Ovary (tissue), 9 donors: ENCODE measurements around the gene HDC. TPM values are rescaled to one million over a fixed set of nuclear protein-coding genes. Genes with fewer than 3 reads are reported as not detected.

Experiments
- DNase-seq, 5 donors: peaks; one replicate each; pipeline ENCODE4 v3.0.0-alpha.2; 2019 to 2020
- H3K27ac ChIP-seq, 2 donors: fragments of 200-600 bp; one replicate each; pipeline versions ENCODE4 v1.5.1 to v1.8.0; 2019 to 2022
- H3K27me3 ChIP-seq: fragments of 200-600 bp; one replicate; pipeline ENCODE4 v1.8.0; 2022
- H3K36me3 ChIP-seq: fragments of 200-600 bp; sonication (generic); one replicate; pipeline ENCODE4 v1.5.1; 2019
- H3K4me1 ChIP-seq: one replicate; pipeline ENCODE4 v1.8.1; 2013; ENCODE audit warnings: mild to moderate bottlenecking, moderate library complexity; ENCODE audit not compliant: insufficient read depth
- H3K4me3 ChIP-seq: fragments of 200-600 bp; sonication (generic); one replicate; pipeline ENCODE4 v1.5.1; 2017
- H3K9me3 ChIP-seq, 2 donors: fragments of 200-600 bp in 1 of 2; sonication (generic) in 1 of 2; one replicate each; pipeline versions ENCODE4 v1.5.1 to v1.8.1; 2013 to 2019; ENCODE audit warnings: mild to moderate bottlenecking in 1 of 2, moderate library complexity in 1 of 2
- CTCF ChIP-seq, 3 donors: fragments of 450-650 bp in 2 of 3; fragments of 200-600 bp in 1 of 3; IDR thresholded peaks; one replicate each; pipeline versions ENCODE4 v1.5.1 to v1.8.0; 2016 to 2022; ENCODE audit warnings: antibody characterized with exemption in 3 of 3, mild to moderate bottlenecking in 1 of 3
- EP300 ChIP-seq: sonication (generic); formaldehyde crosslinking; IDR thresholded peaks from one replicate; pipeline ENCODE4 v1.6.1; 2017; ENCODE audit warnings: antibody characterized with exemption
- POLR2A ChIP-seq: fragments of 450-650 bp; IDR thresholded peaks from one replicate; pipeline ENCODE4 v1.6.1; 2017; ENCODE audit warnings: antibody characterized with exemption, mild to moderate bottlenecking, moderate library complexity
- WGBS, 3 donors: extraction: QIAGEN DNeasy Blood & Tissue Kit in 1 of 3; methylation state at CpG; one replicate each; pipeline versions ENCODE4 v1.1.5 to v1.1.7; 2013 to 2017; 5-methylcytosine and 5-hydroxymethylcytosine counted together
- intact Hi-C, 4 donors: fragments of 100-400 bp; cut with DNase I; formaldehyde crosslinking; loops; one replicate each; pipeline versions ENCODE4 v1.11.0 to v1.15.1; 2022 to 2023
- polyA plus RNA-seq, 2 donors: library from polyadenylated mRNA; stranded (reverse); fragments of 200-250 nt in 1 of 2; fragments of 350-450 nt in 1 of 2; fragmentation: Illumina TruSeq in 1 of 2; extraction: RNeasy Lipid Tissue Mini Kit (QIAGEN cat#74804) in 1 of 2; gene quantifications; one replicate each; pipeline ENCODE4 v1.2.3, GENCODE V29; 2013 to 2014
- total RNA-seq, 7 donors: library from RNA; depleted of rRNA in 2 of 7; stranded (reverse); fragments of >200 nt in 2 of 7; fragmentation: NEBNext Ultra II Directional in 3 of 7; extraction: Animal tissue kit (Norgen Biotek cat#: 25700) in 3 of 7; gene quantifications; one replicate each; pipeline versions ENCODE4 v1.1.0 to v1.2.4, GENCODE V29; 2016 to 2023
- donor health status: DM: no; HTN: no; CAD: no; lungs with moderate emphysema.
- donor health status: DM: no; HTN: no; CAD: no.
- donor health status: Bipolar disorder and iron deficiency.
- donor health status: DM: yes; HTN: yes; CAD: no.
- donor health status: DM: no; HTN: no; CAD: no.
- donor health status: DM: yes; HTN: yes; CAD: no.

Gene HDC
- total and polyA plus RNA-seq, 9 donors = 0.13 to 2.4 (median 0.94) TPM; not detected in 4

GRCh38 chr15:50302581-50302980, 37.1 kb upstream of the HDC start:
- Histone ChIP-seq H3K36me3 (no peaks in the 10 kb centered on the region), H3K4me1 (no peaks in the 10 kb centered on the region), H3K9me3 (no peaks in the 10 kb centered on the region), H3K27ac (no peak overlapping the region), H3K4me3 (no peak overlapping the region), H3K27me3 (no peaks in the 10 kb centered on the region)
- no peak for DNase-seq
- 91 to 93% (median 92%) methylated on average over 1 of the region's 1 CpG for WGBS, 3 donors
- TF ChIP-seq CTCF (IDR thresholded peaks at IDR 0.05) (no peak), EP300 (no peak), POLR2A (no peak)
- intact Hi-C loops = no loop called here

DNA sequence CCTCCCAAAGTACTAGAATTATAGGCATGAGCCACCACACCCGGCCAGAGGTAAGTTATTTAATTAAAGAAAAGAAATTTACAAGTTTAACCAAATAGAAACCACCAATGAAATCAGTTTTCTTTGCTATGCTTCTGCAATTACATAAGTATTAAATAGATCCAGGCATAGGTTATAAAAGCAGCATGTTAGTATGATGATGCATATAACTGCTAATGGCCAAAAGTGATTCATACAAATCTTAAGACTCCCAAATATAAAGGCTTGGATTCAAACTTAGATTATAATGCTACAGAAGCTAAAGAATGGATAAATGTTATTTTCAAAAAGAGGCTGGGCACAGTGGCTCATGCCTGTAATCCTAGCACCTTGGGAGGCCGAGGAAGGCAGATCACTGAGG, 32.8 kb upstream of the HDC start:
- no peaks in the 10 kb centered on the region for H3K36me3 ChIP-seq
- H3K27me3 ChIP-seq = no peaks in the 10 kb centered on the region
- DNase-seq = no peak
- H3K9me3 ChIP-seq = no peaks in the 10 kb centered on the region
- intact Hi-C loops = no loop called here
- no peaks in the 10 kb centered on the region for H3K4me1 ChIP-seq
- 94 to 98% (median 95%) methylated on average over 2 of the region's 2 CpGs for WGBS, 3 donors
- H3K27ac ChIP-seq = no peak overlapping the region
- no peak for TF ChIP-seq CTCF (IDR thresholded peaks at IDR 0.05)
- no peak for TF ChIP-seq POLR2A
- H3K4me3 ChIP-seq = no peak overlapping the region

GRCh38 chr15:50295966-50296365, 30.4 kb upstream of the HDC start:
- no peaks in the 10 kb centered on the region for H3K36me3 ChIP-seq
- TF ChIP-seq POLR2A (no peak), CTCF (IDR thresholded peaks at IDR 0.05) (no peak), EP300 (no peak)
- intact Hi-C loops = no loop called here
- DNase-seq = no peak
- H3K4me1 ChIP-seq = no peaks in the 10 kb centered on the region
- H3K27me3 ChIP-seq = no peaks in the 10 kb centered on the region
- no peak overlapping the region for H3K27ac ChIP-seq
- no peaks in the 10 kb centered on the region for H3K9me3 ChIP-seq
- 86 to 100% (median 92%) methylated on average over 1 of the region's 1 CpG for WGBS, 3 donors
- no peak overlapping the region for H3K4me3 ChIP-seq

DNA sequence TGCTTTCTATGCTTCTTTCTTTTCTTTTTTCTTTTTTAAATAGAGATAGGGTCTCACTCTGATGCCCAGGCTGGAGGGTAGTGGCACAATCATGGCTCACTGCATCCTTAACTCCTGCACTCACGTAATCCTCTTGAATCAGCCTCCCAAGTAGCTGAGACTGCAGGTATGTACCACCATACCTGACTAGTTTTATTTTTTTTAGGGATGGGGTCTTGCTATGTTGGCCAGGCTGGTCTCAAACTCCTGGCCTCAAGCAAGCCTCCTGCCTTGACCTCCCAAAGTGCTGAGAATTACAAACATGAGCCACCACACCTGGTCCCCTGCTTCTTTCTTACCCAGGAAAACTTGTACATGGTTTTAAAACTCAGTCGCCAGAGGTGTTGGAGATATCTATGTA, 24.2 kb upstream of the HDC start:
- Histone ChIP-seq H3K9me3 (no peaks in the 10 kb centered on the region), H3K4me1 (no peaks in the 10 kb centered on the region), H3K4me3 (no peak overlapping the region), H3K27me3 (no peaks in the 10 kb centered on the region), H3K27ac (no peak overlapping the region), H3K36me3 (no peaks in the 10 kb centered on the region)
- TF ChIP-seq EP300 (no peak), POLR2A (no peak), CTCF (IDR thresholded peaks at IDR 0.05) (no peak)
- intact Hi-C loops = no loop called here
- DNase-seq = no peak
- WGBS, 3 donors = 97 to 100% (median 99%) methylated on average over 2 of the region's 2 CpGs
